Panc1 (cell line): Measurements from ENCODE around the gene RNF11.

Source experiments
- CTCF ChIP-seq: fragments of 450-650 bp; IDR thresholded peaks from 2 replicates; pipeline ENCODE4 v1.5.1; 2017; ENCODE audit warnings: mild to moderate bottlenecking
- POLR2AphosphoS5 ChIP-seq: IDR thresholded peaks from 2 replicates; pipeline ENCODE4 v1.6.1; 2012; ENCODE audit warnings: mild to moderate bottlenecking, low read depth, low read length, moderate library complexity

GRCh38 chr1:51217101-51217500 lies 19.0 kb upstream of the RNF11 start:
- TF ChIP-seq POLR2AphosphoS5 (no peak), CTCF (no peak)
